HG02623 (cell line): Measurements from ENCODE around the gene DNAJB8.

ENCODE experiments used
- ATAC-seq: cut with Tn5 transposase; IDR thresholded peaks from one replicate; pipeline ENCODE4 v1.9.1; 2021; ENCODE audit warnings: moderate library complexity; ENCODE audit not compliant: unreplicated experiment

Gene DNAJB8

GRCh38 chr3:128468791-128469527 lies 2.3 kb upstream of the DNAJB8 start:
- no peak for ATAC-seq

- ATAC-seq, result no peak
Measured at GRCh38 chr3:128468285-128468790, 1.6 kb upstream of the DNAJB8 start.

GRCh38 chr3:128464702-128465101 lies 2.0 kb downstream of the DNAJB8 start:
- ATAC-seq, result no peak

GRCh38 chr3:128464188-128464587 lies 2.5 kb downstream of the DNAJB8 start:
- no peak for ATAC-seq

DNA sequence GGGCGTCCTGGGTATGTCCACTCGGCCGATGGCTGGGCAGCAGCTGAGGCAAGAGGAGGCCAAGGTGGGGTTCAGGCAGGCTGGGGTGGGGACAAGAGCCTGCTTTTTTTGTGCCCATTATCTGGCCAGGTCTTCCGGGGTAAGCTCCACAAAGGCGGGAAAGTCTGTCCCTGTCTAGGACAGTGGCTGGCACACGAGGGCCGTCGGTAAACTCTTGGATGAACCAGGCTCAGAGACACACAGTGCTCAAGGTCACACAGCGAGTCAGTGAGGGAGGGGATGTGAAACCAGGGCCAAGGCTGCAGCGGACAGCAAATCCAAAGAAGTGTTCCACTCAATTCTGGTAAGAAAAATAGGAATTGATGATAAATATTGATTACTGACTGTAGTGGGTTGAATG lies 2.9 kb downstream of the DNAJB8 start:
- ATAC-seq, result no peak

DNA sequence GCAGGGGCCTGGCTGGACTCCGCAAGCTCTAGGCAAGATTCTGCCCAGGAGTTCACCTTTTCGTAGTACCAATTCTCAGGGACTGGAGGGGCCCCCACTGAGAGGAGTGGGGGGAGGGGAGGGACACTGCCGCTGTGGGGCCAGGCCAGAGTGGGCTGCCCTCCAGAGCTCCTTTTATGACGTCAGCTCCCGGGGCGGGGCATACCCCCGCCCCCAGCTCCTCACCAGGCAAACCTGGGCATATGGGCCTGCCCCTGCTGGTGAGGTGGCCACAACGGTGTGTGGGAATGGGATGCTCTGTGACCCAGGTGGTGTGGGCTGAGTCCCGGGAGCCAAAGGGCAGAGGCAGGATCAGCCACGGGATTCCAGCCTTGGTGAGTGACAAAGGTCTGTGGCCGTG lies 3.3 kb downstream of the DNAJB8 start:
- no peak for ATAC-seq

GRCh38 chr3:128462931-128463330 lies 3.8 kb downstream of the DNAJB8 start:
- ATAC-seq, result no peak

DNA sequence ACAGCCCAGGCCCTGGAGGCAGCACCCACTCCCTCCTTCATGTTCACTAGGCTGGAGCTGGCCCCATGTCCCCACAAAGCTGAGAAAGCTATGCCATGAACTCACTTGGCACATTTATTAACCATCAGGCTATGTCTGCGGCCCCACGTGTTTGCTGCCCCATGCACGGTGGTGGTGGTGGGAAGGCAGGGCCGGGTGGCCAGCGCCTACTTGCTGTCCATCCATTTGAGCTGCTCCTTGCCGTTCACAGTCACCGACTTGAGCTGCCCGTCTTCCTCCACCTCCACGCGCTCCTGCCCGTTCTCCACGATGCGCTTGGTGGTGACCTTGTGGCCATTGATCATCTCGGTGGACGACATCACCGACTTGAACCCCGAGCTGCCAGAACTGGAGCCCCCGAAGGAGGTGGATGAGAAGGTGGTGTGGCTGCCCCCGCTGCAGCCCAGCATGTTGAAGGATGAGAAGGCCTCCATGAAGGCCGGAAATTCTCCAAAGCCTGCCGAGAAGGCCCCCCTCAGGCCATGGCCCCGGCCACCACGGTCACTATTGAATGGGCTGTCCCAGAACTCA lies 4.3 kb downstream of the DNAJB8 start:
- no peak for ATAC-seq

GRCh38 chr3:128461731-128462130 lies 5.0 kb downstream of the DNAJB8 start:
- ATAC-seq, result no peak

DNA sequence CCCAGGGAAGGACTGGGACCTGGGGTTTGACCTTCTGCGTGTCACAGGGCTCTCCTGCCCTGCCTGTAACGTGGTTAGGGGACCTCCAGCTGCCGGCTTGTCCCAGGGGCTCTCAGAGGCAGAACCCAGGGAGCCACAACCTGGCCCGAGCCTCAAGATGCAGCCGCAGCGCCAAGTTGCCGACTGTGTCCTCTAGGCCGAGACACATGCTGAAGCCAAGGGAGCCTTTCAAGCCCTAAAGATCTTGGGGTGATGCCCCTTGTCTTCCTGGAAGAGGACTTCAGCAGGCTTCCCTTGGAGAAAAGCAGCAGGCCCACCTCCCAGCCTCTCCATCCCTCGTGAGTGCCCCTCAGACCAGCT lies 7.2 kb downstream of the DNAJB8 start:
- no peak for ATAC-seq

DNA sequence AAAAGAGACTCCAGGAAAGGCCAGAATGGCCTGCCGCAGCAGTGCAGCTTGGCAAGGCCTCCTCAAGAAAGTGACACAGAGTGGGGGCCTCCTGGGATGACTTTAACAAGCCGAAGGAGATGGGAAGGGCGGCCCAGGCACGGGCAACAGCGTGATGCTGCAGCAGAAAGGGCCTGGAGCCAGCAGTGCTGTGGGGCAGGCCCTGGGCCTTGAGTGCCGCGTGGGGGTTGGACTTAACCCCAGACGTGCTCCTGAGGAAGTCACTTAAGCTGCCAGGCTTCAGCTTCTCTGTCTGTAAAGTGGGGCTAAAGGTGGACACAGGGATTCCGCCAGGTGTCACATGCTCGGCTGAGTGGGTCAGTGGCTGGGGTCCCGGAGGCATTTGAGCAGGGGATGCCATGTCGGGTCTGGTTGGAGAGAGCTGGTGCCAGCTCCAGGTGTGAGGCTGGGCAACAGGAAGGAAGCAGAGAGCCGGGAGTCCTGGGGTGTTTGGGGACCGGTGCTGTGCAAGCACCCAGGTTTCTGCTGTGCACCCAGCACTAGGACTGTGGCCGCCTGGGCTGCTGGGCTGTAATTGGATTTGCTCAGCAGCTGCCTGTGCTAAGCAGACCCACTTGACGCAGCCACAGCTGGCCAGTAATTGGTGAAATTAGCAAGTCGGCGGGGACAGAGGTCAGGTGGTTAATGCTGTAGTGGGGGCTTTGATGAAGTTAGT lies 7.8 kb downstream of the DNAJB8 start:
- no peak for ATAC-seq

DNA sequence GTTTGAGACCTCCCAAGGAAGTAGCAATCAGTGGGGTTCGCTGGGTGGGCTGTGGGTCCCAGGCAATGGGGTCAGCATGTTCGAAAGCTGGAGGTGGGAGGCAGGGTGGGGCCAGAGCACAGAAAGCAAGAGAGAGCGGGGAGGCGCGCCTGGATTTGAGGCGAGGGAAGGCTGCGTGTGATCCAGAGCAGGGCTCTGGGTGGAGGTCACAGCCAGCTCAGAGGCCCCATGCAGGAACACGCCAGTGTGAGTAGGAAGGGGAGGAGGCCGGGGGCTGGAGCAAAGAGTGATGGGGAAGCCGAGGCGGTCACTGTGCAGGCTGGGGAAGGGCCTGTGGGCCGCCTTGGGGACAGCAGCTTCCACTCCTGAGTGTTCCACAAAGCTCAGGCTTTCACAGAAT lies 8.8 kb downstream of the DNAJB8 start:
- no peak for ATAC-seq

DNA sequence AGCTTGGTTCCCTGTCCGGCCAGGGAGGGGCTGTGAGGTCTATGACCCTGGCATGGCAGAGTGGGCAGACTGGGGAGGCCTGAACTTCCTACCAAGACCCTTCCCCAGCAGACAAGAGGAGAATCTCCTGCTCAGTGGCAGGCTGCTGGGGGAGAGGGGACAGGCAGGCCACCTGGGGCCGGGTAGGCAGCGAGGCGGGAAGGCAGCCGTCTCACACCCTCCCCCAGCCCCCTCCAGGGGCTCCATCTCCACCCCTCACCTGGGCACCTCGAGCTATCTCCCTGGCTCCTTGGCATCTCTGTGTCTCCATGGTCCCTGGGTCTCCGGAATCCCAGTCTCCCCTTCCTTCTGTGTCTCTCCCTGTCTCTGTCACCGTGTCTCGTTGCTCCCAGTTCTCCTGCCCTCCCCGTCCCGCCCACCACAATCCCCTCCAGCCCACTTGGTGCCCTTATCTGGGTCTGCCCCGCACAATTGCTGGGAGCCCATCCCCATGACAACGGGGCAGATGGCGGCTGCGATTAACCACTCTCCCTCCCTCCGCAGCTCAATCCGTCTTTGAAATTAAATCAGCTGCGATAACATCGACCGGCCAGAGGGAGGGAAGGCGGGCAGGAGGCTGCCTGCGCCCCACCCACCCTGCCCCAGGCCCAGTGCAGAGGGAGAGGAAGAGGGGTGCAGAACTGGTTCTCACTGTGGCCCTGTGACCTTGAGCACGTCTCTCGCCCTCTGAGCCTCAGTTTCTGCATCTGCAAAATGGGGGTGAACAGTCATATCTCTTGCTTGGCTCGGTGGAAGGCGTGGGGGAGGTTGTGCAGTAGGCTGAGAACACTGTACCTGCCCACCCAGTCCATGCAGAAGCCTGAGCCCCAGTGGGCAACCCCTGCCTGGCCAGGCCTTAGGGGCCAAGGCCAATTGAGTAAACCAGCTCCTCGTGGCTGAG lies 9.6 kb downstream of the DNAJB8 start:
- ATAC-seq, result no peak

DNA sequence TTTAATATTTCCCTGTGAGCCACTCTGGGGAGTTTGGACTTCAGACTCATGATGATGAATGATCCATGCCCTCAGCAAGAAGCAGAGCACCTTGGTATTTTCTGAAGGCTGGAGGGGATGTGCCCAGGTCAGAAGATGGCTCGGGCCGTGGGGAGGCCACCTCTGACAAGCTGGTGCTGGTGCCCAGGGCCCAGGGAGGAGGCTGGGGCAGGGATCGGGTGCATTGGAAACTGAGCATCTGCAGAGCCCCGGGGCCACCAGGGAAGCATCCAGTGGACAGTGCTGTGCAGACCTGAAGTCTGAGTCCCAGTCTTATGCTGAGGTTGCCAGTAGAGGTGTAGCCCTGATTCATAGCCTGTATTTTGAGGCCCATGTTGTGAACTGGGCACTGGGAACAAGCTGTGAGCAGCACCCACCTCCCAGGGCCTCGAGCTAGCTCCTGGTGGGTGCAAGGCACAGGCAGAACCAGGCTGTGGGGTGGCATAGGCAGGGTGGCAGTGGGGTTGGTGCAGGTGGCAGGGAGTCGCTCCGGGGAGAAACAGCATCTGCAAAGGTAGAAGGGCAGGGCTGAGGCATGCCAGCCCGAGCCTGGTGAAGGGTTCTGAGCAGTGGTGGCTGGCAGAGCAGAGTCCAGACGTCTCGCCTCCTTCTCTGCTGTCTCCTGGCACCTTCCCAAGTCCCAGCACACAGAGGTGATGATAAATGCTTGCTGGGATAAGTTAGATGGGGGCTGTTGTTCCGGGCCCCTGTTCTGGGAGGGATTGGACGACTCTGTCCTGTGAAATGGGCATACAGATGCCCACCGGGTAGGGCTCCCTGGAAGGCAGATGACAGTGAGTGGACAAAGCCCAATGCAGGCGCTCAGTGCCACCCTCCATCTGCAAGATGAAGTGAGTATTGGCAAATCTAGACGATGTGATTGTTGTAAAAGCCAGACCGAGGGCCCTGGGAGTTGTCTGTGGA lies 10.6 kb downstream of the DNAJB8 start:
- no peak for ATAC-seq

- no peak for ATAC-seq
Measured at GRCh38 chr3:128455116-128455515, 11.6 kb downstream of the DNAJB8 start.

- ATAC-seq, result no peak
Measured at GRCh38 chr3:128454310-128454618, 12.4 kb downstream of the DNAJB8 start.

GRCh38 chr3:128453501-128454309 lies 13.0 kb downstream of the DNAJB8 start:
- no peak for ATAC-seq

GRCh38 chr3:128452678-128453275 lies 13.9 kb downstream of the DNAJB8 start:
- ATAC-seq, result no peak

GRCh38 chr3:128452120-128452519 lies 14.6 kb downstream of the DNAJB8 start:
- ATAC-seq, result no peak
